Inflammatory macrophage (primary cell): ENCODE data around the gene LINC00237.

Source experiments
- DNase-seq, 2 donors: peaks; one replicate each; pipeline ENCODE4 v3.0.0-alpha.2; 2020 to 2022

Gene LINC00237

DNA sequence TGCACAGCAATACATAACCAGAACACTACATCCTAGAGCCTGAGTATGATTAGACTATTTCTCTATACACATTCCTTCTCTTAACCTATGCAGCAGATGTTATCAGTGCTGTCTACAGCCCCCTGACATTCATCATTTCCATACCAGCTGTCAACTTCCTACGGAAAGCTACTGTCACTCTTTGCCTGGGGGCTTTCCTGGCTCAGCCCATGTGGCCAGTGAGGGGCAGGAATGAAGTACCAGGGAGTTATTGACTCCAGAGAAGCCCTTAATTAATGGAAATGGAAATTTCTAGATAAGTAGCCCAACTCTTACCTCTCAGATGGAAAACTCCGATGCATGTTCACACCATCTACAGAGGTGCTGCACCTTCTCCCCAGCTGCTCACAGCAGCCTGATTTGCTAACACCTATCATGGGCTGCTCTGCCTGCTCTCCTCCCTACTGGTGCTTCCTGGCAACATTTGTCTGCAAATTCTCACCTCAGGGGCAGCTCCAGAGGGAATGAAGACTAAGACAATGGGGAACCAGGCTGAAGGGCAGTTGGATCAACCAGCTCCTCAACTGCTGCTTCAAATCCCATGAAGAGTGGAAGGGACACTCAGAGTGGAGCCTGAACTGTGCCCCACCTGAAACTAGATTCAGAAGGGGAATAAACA is 59.6 kb downstream of the LINC00237 start:
- no peak for DNase-seq
